ENCODE measurements around the gene PDIA2.
"Not testable (repeated sequence)": the region's sequence is repeated elsewhere in the genome, so short reads cannot be mapped to it uniquely, and the experiment has no call there.

The PDIA2 gene

DNA sequence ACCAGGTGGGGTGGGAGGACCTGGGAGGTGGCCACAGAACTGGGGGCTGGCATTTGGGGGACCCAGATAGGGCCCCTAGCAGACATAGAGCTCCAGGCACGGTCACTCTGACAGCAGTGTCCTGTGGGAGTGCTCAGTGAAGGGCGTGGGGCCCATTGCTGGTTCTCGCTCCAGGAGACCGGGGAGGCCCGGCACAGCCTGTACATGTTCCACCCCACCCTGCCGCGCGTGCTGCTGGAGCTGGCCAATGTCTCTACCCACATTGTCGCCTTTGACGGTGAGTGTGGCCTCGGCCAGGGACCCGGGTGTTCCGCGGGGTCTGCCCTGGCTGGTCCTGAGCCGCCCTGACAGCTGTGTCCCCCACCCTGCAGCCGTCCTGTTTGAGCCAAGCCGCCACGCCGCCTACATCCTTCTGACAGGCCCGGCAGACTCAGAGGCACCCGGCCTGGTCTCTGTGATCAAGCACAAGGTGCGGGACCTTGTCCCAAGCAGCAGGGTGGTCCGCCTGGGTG lies 18.5 kb upstream of the PDIA2 start:
- FAIRE-seq: no peak

DNA sequence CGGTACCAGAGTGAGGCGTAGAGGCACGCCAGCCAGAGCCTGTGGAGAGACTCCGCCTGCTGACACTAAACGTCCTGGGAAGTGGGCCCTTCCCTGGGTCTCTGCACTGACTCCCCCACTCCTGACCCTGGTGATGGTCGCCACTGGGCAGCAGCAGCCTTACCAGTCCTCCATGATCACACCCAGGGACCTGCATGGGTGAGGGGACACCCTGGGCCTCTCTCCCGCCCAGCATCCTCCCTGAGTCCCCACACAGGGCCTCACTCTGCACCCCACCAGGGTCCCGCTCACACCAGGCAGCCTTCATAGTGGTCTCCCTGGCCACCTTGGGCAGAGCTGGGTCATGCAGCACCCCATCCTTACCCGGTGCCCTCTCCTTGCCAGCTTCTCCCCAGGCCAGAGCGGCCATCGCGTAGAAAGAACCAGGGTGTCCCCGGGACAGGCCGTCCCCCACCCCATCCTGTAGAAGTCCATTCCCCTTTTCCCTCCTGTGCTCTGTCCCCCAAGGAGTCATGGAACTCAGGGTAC lies 17.9 kb upstream of the PDIA2 start:
- FAIRE-seq: no peak

DNA sequence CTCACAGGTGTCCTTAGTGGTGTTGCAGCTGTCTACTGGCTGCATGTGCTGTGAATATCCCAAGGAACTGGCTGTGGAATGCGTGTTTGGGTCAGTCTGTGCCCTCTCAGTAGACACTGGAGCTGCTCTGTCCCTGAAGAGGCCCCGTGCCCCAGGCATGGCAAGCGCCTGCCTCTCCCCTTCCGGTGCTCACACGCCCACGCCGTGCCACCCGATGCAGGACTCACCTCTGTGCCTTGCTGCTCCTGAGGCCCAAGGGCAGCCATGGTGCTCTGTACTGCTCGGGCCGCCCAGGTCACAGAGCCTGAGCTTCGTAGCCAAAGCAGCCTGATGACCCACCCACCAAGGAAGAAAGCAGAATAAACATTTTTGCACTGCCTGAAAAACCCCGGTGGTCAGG lies 17.3 kb upstream of the PDIA2 start:
- no peak for FAIRE-seq

DNA sequence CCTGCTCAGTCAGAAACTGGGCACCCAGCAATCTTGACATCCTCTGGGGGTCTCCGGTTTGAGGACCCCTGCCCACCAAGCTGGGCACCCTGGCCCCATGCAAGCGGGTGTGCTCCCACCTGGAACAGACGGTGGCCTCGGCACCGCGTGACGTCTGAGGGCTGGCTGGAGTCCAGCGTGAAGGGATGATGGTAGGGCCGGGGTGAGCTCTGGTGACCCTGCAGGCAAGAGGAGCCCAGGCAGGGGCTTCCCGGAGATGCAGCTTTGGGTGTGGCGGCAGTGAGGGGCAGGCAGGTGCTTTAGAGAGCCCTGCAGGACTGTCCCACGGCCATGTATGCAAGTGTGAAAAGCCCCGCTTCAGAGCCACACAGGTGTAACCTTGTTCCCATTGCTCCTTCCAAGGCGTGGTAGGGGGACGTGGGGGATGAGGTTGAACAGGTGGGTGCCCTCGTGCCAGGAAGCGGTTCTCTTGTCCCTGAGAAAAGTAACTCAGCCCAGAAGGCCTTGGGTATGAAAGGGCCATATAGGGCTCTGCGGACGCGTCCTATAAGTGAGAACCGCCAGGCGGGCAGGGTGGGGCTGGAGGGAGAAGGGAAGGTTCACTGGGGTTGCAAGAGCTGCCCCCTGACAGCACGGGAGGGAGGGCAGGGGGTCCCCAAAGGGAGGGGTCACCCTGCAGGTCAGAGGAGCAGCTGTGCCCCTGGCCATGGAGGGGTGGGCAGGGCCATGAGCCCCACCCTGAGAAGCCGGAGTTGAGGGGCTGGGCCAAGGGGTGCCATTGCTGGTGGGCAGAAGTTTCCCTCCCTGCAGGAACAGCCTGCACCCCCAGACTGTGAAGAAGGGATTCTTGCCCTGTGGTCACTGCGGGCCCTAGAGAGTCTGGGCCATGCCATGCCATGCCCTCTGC lies 16.5 kb upstream of the PDIA2 start:
- no peak for FAIRE-seq

DNA sequence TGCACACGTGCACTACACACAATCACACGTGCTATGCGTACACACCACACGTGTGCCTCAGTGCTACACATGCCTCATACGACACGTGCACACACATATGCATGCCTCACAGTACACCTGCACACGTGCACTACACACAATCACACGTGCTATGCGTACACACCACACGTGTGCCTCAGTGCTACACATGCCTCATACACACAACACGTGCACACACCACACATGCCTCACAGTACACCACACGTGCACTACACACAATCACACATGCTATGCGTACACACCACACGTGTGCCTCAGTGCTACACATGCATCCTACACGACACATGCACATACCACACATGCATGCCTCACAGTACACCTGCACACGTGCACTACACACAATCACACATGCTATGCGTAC lies 15.4 kb upstream of the PDIA2 start:
- not testable (repeated sequence) for FAIRE-seq

DNA sequence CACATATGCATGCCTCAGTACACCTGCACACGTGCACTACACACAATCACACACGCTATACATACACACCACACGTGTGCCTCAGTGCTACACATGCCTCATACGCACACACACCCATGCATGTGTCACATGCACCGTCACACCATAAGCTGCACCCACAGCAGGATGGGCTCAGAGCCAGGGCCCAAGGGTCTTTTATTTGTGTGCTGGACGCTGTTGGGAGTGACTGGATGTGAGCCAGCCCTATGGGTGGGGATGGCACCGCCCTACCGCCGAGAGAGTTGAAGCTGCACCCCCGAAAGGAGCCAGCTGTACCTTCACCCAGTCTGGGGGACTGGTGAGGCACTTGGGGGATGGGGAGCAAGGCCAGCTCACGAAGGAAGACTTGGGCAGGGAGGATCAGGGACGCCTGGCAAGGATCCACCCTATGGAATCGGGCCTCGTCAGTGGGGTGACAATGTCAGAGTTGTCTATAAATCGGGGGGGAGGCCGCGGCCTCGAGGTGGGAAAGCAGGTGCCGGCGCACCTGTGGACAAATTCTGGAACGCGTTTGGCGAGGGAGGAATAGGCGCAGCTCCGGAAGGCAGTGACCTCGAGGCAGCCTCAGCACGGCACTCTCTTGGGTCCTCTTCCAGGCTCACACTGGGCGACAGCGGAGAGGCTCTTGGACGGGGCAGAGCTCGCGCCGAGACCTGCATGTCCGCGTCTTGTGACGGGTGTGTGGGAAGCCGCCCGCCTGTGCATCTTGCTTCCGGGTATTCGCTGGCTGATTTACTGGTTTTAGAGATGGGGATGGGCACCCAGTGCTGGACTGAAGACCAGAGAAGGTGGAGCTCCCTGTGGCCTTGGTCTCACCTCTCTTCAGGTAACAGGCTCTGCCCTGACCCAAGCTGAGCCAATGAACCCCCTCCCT lies 14.6 kb upstream of the PDIA2 start:
- no peak for FAIRE-seq

DNA sequence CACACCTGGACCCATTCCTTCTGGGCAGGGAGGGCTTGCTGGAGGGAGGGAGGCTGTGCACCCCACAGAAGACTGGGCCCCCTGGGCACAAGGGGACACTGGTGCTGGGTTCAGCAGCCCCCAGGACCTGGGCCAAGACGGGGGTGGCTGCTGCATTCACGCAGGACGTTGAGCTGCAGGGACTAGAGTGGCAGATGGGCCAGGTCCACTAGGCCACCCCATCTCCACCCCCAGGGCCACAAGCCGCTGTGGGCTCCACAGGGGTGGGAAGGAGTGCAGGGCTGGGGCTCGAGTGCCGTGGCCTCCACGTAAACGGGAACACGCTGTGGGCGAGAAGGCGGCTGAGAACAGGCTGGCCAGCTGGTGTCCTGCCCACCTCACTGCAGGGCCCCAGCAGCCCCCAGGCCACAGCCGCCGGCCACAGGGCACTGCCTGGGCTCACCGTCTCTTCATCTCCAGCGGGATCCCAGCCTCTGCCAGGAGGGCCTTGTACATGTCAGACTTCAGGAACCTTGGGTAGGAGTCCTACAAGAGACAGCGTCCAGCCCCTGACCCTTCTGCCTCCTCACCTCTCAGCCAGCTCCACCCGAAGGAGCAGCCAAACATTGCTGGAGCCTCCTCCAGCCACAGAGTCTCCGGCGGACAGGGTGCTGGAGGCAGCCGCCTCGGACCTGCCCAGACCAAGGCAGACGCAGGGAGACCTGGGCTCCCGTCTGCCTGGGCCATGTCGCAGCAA lies 13.7 kb upstream of the PDIA2 start:
- FAIRE-seq: no peak

DNA sequence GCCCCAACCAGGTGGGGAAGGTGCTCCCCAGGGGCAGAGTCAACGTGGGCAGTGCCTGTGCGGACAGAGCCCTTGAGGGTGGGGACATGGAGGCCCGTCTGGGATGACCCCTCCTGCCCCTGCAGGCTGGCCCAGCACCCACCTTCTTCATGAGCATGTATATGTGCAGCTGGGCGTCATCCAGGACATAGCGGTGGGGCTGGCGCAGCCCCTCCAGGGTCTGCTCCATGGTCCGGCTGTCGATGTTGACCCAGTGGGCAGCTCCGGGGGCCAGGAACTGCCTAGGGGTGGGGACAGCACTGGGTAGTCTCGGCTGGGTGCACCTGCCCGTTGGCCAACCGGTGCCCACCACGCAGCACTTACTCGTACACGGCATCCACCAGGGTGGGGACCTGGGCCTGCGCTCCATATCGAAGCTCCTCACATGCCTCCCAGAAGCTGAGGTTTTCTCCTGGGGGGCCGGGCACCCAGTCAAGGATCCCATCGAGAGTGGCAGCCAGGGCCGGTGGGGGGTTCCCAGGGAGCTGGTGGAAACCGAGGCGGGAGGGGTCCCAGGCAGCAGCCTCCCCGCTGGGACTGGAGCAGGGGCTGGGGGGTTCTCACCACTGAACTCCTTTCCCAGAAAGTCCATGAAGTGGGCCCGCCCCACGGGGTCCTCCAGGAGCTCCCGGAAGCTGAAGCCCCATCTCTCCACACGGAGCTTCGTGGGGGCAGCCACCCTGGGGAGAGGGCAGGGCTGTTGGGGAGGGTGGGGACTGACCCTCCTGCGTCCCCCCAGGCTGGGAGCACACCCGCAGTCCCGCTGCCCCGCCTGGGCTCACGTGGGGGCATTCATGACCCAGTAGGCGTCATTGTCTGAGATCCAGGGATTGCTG lies 12.3 kb upstream of the PDIA2 start:
- no peak for FAIRE-seq

DNA sequence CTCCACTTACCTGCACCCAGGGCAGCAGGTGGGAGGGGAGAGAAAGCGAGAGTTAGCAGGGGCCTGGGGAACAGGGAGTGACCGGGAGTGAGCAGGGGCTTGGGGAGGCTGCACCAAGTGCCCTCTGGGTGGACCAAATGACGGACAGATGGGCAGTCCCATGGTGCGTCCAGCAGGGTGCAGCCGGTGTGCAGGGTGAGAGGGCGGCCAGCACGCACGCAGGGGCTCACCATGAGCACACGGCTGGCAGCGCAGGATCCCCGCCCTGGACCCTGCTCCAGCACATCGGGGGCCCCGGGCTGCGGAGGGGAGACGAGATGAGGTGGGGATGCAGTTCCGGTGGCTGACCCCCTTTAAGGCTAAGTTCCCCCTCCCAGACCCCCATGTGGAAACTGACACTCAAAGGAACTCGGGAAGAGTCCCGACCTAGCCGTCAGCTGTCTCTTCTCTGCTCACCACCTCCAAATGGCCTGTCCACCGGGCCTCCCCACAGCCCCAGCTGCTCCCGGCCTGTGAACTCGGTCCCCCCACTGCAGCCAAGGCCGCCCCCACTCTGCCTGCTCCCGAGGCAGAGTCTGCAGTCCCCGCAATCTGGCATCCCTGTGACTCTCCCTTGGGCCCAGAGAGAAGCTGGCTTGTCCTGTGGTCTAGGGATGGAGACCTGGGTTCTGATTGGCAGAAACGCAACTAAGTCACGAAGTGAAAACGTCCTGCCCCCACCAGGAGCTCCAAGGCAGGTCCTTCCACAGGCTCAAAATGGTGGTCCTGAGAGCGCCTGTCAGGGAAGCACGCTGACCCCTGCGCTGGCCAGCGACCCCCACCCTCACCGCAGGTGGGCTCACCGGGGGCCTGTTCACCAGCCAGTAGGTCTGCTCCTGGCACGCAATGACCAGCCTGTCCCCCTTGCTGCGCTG lies 10.1 kb upstream of the PDIA2 start:
- FAIRE-seq: no peak

DNA sequence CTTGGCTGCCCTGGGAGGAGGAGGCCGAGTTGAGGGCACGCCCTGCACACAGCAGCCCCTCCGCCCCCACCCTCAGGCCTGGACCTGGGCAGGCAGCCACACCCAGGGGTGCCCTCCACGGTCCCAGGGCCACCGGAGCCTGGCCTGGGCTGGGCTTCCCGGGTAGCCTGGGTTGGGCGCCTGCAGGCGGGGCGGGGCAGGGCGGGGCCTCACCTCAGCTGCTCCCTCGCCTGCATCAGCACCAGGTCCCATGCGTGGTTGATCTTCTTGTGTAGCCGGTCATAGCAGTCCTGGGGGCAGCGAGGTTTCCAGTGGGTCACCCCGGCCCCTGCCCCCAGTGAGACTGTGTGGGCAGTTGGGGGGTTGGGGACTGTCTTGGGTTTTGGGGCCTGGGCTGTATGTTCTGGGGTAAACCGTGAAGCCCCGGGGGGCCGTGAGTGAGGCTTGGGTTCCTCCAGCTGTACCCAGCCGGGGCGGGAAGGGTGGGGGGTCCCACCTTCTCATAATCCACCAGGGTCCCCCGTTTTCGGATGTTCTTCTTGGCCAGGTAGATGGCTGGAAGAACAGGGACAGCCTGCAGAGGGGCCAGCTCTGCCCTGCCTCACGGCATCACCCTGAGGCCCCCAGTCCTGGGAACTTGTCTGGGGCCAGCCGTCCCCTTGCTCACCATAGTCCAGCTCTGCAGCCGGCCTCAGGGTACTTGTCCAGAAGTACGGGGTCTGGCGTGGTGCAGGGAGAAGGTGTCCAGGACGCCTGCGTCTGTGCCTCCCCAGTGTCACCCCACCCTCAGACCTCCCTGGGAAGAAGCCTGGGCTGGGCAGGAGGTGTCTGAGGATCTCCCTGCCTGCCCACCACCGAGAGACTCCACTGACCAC lies 9.2 kb upstream of the PDIA2 start:
- FAIRE-seq: no peak

DNA sequence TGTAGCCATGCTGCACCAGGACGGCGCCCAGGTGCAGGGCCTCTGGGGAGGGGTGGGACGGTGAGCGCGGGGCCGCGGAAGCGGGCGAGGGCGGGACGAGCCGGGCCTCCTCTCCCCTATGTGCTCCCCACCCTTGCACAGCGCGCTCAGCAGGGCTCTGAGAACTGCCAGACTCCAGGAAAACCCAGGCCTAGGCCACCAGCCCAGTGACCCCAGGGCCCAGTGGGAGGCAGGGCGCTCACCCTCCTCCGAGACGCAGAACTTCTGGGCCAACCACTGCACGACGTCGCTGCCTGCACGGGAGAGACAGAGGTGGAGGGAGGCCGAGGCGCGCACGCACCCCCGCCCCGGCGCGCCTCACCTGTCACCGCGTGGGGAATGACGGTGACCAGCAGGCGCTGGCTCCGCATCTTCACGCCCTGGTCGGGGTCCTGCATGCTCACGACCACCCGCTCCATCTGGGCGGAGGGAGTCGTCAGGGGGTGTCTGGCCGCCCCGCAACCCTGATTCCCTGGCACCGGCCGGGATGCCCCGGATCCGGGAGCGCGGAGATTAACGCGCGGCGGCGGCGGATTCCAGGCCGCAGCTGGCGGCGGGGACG lies 7.8 kb upstream of the PDIA2 start:
- no peak for FAIRE-seq

DNA sequence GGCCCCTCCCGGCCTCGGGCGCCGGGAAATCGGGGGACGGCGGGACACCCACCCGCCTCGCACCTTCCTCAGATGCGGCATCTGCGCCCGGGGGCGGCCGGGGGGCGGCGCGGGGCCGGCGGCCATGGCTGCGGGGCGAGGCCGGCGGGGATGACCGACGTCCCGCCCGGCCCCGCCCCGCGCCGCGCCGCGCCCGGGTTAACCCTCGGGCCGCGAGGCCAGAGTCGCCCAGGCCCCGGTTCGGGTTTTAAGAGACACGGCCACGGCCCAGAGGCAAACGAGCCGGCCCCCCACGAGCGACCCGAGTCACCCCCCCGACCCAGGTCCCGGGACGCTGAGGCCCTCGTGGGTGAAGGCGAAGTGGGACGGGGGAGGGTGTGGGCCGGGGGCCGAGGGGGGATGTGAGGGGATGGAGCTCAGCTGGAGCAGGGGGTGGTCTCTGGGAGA lies 7.2 kb upstream of the PDIA2 start, which contains the start of gene RGS11:
Gene RGS11, minus strand, starts transcription at position 159 of the 447 bp plus-strand sequence. Its CDS starts 33 bp downstream, at position 126.
- no peak for FAIRE-seq

DNA sequence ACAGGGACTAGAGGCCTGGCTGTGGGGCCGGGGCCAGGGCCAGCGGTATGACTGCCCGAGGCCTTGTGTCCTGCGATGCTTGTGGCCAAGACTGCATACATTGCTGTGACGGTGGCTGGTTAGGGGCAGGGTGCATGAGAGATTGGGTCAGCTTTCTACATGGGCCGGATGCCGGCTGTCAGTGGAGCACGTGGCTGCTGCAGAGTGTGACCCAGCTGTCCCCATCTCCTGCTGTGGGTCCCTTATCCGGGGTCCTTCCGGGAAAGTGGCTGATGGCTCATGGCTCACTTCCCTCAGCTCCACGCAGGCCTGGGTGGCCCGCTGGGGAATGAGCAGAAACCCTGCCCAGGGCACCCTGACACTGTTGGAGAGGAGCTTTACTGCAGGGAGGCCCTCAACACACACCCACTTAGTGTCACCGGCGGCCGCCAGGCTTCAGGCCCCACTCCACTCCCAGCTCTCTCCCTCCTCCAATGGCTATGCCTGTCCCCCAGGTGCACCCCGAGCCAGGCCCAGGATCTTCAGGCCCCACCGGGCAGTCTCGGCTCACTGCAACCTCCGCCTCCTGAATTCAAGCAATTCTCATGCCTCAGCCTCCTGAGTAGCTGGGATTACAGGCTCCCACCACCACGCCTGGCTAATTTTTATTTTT lies 6.4 kb upstream of the PDIA2 start:
- FAIRE-seq: no peak

DNA sequence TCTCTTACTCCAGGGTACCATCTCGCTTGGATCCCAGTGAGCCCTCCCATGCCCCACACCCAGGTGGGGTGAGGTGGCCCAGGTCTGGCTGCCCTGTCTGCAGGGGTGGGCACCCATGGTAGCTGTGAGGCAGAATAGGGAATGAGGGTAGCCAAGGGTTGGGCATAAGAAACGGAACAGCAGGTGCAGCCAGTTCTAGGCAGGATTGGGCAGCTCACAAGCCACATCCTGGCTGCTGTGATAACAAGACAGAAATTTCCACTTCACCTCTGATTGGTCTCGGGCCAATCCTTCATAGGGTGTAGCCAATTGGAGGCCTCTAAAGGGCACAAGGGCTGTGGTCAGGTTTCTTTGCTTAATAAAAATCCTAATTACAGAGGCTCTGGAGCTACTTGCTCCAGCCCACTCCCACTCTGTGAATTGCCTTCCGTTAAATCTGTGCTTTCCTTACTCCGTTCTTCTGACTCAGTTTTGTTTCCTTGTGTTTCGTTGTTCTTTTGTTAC lies 4.0 kb upstream of the PDIA2 start:
- FAIRE-seq: no peak

DNA sequence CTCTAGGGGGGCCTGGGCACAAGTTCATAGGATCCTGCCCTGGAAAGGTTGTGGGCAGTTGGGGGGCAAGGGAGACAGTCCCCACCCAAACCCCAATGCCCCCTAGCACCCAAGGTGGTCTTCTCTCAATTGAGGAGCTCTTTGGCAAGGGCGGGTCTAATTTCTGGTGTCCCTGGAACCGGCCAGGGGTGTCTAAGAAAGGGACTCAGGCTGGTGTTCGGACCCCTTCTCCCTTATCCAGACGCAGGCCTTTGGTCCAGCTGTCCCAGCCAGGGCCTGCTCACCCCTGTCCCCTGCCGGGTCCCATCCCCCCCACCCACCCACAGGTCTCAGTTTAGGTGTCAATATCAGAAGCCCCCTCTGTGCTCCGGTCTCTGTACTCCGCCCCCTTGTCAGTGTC lies 3.4 kb upstream of the PDIA2 start:
- FAIRE-seq: no peak

DNA sequence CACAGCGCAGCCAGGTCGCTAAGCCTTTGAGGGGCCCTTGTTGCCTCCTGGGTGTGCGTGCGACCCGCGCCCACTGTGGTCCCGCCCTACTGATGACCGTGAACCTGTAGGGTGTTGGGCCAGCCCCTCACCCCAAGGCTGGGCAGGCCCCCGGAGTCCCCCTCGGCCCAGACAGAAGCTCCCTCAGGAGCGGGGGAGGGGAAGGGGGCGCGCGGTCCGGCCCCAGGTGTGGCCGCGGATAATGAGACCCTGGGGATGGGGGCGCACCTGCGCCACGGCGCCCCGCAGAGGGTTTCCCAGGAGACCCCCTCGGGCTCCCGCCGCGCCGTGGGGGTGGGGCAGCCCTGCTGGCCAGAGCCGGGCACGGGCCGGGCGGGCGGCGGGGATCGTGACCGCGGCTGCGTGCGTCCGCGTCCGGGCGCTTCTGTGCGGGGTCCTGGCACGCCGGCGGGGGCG lies 2.9 kb upstream of the PDIA2 start:
- FAIRE-seq: no peak

DNA sequence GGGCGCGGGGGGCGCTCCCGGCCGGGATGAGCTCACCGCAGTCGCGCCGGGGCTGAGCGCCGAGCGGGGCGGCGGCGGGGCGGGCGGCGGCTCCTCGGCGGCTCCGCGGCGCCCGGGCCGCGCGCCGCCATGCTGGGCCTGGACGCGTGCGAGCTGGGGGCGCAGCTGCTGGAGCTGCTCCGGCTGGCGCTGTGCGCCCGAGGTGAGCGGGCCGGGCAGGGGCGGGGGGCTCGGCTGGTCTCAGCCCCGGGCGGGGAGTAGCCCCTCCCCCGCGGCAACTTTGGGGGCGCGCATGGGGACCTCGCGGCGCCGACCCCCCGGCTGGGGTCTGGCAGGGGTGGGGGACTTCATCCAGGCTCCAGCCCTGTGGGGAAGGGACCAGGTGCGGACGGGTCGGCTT lies 2.4 kb upstream of the PDIA2 start, which contains the start of gene ARHGDIG:
Gene ARHGDIG, plus strand, starts transcription at position 40 of the 400 bp plus-strand sequence. Its CDS starts 90 bp downstream, at position 130.
- FAIRE-seq: no peak

Data from islet of Langerhans (tissue), 1 donor.